ENCODE data around the gene RGP1. TPM values are rescaled to one million over a fixed set of nuclear protein-coding genes. Genes with fewer than 3 reads are reported as not detected.

Gene RGP1
- total and polyA plus RNA-seq, 9 of the 15 experiments (the other 6 are each of a cell fraction or from before 2014, with no cell fraction given), result 0.42 to 13.8 (median 6.7) TPM

DNA sequence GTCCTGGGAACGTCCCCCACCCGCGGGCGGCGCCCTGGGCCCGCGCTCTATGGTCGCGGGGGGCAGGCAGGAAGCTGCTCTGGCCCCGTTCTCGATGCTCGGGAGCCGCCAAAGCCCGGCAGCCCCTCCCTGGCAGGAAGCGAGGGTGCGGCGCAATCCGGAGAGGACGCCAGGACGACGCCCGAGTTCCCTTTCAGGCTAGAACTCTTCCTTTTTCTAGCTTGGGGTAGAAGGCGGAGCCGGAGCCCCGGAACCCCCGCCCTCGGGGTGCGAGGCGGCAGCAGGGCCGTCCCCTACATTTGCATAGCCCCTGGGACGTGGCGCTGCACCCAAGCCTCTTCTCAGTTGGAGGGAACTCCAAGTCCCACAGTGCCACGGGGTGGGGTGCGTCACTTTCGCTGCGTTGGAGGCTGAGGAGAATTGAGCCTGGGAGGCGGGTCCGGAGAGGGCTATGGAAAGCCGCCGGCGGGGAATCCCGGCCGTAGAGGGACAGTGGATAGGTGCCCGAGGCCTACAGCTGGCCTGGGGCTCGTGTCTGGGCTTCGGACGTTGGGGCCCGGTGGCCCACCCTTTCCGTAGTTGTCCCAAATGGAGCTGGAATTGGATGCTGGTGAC lies 16.8 kb upstream of the RGP1 start, which contains the start of the genes CREB3 and TLN1 (continued):
- TF ChIP-seq XRCC3 (IDR thresholded peaks at IDR 0.05) (no peak), BHLHE40 (IDR thresholded peaks at IDR 0.05; ENCODE audit: low read length) (0 out of 2 replicates have a peak, but pooled peaks have one; percentile 6), ETV1 (tag; conservative IDR thresholded peaks at IDR 0.05; ENCODE audit: low read depth) (peak; percentile 88), ESRRB (CRISPR knock-in tag; IDR thresholded peaks at IDR 0.05; ENCODE audit: borderline replicate concordance) (no peak), ZNF764 (CRISPR knock-in tag; IDR thresholded peaks at IDR 0.05; ENCODE audit: low read depth) (no peak), CREB1 (IDR thresholded peaks at IDR 0.05) (peak; percentile 90), CREB1 (CRISPR knock-in tag; IDR thresholded peaks at IDR 0.05) (peak; percentile 87), JUNB (CRISPR knock-in tag; conservative IDR thresholded peaks at IDR 0.05) (no peak), BDP1 (IDR thresholded peaks at IDR 0.05; ENCODE audit: insufficient read depth, insufficient read length) (no peak), ZSCAN29 (IDR thresholded peaks at IDR 0.05) (no peak), POLR2H (tag; IDR thresholded peaks at IDR 0.05; ENCODE audit: low read depth) (peak; percentile 42; the same call in 1 of the 2 replicates), ZNF197 (CRISPR knock-in tag; IDR thresholded peaks at IDR 0.05; ENCODE audit: low read depth) (no peak), SNIP1 (IDR thresholded peaks at IDR 0.05; ENCODE audit: low read depth) (peak; percentile 94), JUN (IDR thresholded peaks at IDR 0.05; ENCODE audit: borderline replicate concordance, low read depth, low read length) (peak; percentile 23; the same call in 1 of the 2 replicates), JUN (CRISPR knock-in tag; IDR thresholded peaks at IDR 0.05; ENCODE audit: borderline replicate concordance) (no peak), ZNF589 (CRISPR knock-in tag; IDR thresholded peaks at IDR 0.05; ENCODE audit: low read depth) (no peak), NR2C2 (CRISPR knock-in tag; IDR thresholded peaks at IDR 0.05) (peak; percentile 25; the same call in 1 of the 2 replicates), NR2C2 (tag; IDR thresholded peaks at IDR 0.05) (no peak; the same call in 1 of the 2 replicates), CBX2 (IDR thresholded peaks at IDR 0.05; ENCODE audit: insufficient read depth, low read length, poor library complexity, severe bottlenecking) (no peak)
- TF ChIP-seq, protein P1, sequence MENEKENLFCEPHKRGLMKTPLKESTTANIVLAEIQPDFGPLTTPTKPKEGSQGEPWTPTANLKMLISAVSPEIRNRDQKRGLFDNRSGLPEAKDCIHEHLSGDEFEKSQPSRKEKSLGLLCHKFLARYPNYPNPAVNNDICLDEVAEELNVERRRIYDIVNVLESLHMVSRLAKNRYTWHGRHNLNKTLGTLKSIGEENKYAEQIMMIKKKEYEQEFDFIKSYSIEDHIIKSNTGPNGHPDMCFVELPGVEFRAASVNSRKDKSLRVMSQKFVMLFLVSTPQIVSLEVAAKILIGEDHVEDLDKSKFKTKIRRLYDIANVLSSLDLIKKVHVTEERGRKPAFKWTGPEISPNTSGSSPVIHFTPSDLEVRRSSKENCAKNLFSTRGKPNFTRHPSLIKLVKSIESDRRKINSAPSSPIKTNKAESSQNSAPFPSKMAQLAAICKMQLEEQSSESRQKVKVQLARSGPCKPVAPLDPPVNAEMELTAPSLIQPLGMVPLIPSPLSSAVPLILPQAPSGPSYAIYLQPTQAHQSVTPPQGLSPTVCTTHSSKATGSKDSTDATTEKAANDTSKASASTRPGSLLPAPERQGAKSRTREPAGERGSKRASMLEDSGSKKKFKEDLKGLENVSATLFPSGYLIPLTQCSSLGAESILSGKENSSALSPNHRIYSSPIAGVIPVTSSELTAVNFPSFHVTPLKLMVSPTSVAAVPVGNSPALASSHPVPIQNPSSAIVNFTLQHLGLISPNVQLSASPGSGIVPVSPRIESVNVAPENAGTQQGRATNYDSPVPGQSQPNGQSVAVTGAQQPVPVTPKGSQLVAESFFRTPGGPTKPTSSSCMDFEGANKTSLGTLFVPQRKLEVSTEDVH (IDR thresholded peaks at IDR 0.05; ENCODE audit: low read depth, partially characterized antibody), result peak; percentile 68
- TF ChIP-seq, protein P2, sequence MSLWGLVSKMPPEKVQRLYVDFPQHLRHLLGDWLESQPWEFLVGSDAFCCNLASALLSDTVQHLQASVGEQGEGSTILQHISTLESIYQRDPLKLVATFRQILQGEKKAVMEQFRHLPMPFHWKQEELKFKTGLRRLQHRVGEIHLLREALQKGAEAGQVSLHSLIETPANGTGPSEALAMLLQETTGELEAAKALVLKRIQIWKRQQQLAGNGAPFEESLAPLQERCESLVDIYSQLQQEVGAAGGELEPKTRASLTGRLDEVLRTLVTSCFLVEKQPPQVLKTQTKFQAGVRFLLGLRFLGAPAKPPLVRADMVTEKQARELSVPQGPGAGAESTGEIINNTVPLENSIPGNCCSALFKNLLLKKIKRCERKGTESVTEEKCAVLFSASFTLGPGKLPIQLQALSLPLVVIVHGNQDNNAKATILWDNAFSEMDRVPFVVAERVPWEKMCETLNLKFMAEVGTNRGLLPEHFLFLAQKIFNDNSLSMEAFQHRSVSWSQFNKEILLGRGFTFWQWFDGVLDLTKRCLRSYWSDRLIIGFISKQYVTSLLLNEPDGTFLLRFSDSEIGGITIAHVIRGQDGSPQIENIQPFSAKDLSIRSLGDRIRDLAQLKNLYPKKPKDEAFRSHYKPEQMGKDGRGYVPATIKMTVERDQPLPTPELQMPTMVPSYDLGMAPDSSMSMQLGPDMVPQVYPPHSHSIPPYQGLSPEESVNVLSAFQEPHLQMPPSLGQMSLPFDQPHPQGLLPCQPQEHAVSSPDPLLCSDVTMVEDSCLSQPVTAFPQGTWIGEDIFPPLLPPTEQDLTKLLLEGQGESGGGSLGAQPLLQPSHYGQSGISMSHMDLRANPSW (CRISPR knock-in tag; IDR thresholded peaks at IDR 0.05), result no peak
- TF ChIP-seq, protein P3, sequence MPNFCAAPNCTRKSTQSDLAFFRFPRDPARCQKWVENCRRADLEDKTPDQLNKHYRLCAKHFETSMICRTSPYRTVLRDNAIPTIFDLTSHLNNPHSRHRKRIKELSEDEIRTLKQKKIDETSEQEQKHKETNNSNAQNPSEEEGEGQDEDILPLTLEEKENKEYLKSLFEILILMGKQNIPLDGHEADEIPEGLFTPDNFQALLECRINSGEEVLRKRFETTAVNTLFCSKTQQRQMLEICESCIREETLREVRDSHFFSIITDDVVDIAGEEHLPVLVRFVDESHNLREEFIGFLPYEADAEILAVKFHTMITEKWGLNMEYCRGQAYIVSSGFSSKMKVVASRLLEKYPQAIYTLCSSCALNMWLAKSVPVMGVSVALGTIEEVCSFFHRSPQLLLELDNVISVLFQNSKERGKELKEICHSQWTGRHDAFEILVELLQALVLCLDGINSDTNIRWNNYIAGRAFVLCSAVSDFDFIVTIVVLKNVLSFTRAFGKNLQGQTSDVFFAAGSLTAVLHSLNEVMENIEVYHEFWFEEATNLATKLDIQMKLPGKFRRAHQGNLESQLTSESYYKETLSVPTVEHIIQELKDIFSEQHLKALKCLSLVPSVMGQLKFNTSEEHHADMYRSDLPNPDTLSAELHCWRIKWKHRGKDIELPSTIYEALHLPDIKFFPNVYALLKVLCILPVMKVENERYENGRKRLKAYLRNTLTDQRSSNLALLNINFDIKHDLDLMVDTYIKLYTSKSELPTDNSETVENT (CRISPR knock-in tag; IDR thresholded peaks at IDR 0.05), result peak; percentile 97
